GM06990 (cell line): ENCODE measurements around the gene SAP25.

ENCODE experiments used
- DNase-seq: peaks from one replicate; pipeline ENCODE4 v3.0.0-alpha.2; 2011; ENCODE audit not compliant: insufficient read length; ENCODE audit errors: extremely low read depth
- H3K27me3 ChIP-seq: replicated peaks from 2 replicates; pipeline ENCODE4 v1.6.0; 2011; ENCODE audit warnings: low read length; ENCODE audit not compliant: control insufficient read depth, insufficient read depth
- H3K36me3 ChIP-seq: 2 replicates; pipeline ENCODE4 v1.5.1; 2011; ENCODE audit warnings: low read length; ENCODE audit not compliant: control insufficient read depth, insufficient read depth
- H3K4me3 ChIP-seq: replicated peaks from 2 replicates; pipeline ENCODE4 v1.5.1; 2011; ENCODE audit warnings: low read depth, mild to moderate bottlenecking, control low read depth, low read length
- TF ChIP-seq, protein P1 (sequence below): IDR thresholded peaks from 2 replicates; pipeline ENCODE4 v1.5.1; 2011; ENCODE audit warnings: low read length, control low read depth, mild to moderate bottlenecking, inconsistent platforms; ENCODE audit not compliant: insufficient read depth, poor library complexity, severe bottlenecking

SAP25 gene

DNA sequence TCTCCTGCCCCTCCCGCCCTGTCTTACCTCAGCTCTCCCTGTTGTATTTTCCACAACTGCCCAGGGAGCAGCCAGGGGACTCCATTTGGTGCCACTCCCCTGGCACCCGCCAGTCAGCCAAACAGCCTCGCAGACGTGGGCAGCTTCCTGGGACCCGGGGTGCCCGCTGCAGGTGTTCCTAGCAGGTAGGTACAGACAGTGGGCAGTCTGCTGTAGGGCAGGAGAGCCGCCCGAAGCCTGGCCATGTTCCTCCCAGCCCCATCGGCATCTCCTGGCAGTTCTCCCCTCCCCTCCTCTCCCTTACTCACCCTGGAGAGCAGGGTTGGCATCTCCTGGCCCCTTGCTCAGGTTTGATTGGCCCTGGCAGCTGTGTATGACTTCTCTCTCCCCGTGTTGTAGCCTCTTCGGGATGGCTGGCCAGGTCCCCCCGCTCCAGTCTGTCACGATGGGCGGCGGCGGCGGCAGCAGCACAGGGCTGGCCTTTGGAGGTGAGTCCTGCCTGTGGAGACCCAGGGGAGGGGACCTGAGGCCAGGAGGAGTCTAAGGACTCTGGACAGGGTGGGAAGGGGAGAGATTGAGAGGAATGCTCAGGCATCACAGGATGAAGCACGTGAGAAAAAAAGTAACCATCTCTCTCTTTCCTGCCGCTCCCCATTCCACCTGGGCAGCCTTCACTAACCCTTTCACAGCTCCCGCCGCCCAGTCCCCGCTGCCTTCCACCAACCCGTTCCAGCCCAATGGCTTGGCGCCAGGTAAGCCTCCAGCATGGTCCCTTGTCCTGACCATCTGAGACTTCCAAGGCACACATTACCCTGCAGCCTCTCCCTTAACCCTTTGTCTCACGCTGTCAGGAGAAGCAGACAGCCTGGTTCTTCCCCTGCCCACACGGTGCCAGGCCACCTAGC is 11.3 kb downstream of the SAP25 start:
- TF ChIP-seq, protein P1, sequence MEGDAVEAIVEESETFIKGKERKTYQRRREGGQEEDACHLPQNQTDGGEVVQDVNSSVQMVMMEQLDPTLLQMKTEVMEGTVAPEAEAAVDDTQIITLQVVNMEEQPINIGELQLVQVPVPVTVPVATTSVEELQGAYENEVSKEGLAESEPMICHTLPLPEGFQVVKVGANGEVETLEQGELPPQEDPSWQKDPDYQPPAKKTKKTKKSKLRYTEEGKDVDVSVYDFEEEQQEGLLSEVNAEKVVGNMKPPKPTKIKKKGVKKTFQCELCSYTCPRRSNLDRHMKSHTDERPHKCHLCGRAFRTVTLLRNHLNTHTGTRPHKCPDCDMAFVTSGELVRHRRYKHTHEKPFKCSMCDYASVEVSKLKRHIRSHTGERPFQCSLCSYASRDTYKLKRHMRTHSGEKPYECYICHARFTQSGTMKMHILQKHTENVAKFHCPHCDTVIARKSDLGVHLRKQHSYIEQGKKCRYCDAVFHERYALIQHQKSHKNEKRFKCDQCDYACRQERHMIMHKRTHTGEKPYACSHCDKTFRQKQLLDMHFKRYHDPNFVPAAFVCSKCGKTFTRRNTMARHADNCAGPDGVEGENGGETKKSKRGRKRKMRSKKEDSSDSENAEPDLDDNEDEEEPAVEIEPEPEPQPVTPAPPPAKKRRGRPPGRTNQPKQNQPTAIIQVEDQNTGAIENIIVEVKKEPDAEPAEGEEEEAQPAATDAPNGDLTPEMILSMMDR: no peak
- Histone ChIP-seq H3K4me3 (no peak overlapping the region), H3K36me3 (peaks cover 26% of the 10 kb centered on the region), H3K27me3 (no peaks in the 10 kb centered on the region)
- no peak for DNase-seq

DNA sequence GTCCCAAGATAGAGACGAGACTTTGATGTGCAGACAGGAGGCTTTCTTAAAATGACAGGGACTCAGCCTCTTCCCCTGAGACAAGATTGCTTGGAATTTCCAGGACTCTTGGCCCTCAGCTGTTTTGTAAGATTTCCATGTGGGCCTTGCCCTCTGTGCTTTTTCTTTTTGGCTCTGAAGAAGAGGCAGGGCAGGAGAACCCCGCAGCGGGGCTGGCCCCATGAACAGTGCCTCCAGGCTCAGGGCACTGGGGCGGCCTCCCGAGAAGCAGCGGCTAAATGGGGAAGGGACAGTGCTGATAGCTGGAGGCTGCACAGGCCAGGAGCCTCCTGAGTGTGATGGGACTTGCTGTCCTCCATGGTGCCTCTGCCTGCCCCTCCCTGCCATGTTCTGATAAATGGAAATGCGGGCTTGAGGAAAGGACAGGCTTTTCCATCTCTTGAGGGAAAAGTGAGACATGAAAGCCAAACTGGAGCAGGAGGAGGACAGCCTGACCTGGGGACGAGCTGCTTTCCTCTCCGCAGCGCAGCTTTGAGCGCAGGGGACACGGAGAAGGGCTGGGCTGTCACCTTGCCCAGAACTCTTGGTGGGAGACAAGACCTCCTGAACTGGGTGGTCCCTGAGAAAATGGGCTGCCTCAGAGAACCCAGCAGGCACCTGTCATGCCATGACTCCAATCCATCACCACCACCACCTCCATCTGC is 12.1 kb downstream of the SAP25 start:
- Histone ChIP-seq H3K4me3 (no peak overlapping the region), H3K27me3 (no peaks in the 10 kb centered on the region), H3K36me3 (peaks cover 27% of the 10 kb centered on the region)
- TF ChIP-seq, protein P1: no peak
- DNase-seq: no peak

DNA sequence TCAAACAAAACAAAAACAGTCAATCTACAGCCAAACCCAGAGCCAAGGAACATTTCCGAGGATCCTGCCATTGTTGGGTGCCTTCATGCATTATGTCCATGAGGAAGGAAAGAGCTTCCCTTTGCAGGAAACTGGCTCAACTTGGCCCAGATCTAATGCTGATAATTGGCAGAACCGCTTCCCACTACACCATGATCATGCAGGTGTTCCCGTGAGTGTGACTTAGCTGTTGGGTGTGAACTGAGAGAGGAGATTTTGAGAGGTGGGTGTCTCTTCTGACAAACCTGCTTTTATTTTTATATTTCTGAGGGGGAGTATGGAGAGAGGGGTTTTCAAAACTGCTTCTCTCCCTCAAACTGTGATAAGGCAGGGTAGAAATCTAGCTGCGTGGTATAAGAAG is 14.6 kb downstream of the SAP25 start:
- no peak overlapping the region for H3K4me3 ChIP-seq
- TF ChIP-seq, protein P1: no peak
- no peak for DNase-seq
- H3K27me3 ChIP-seq: no peaks in the 10 kb centered on the region
- peaks cover 28% of the 10 kb centered on the region for H3K36me3 ChIP-seq

DNA sequence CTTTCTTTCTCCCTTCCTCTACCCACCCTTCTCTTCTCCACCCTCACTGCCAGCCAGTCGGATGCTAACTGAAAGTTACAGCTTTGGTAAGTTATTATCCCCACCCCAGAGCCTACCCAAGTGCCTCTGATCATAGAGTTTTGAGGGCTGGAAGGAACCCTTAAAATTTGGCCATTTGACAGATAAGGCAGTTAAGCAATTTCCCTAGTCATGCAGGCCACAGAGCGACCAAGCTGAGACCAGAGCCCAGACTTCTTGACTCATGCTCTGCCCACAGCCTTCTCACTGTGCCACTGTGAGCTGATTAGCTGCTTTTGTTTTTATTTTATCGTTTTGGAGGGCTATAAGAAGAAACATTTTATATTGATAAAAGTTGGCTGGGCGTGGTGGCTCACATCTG is 17.2 kb downstream of the SAP25 start:
- no peak for DNase-seq
- H3K36me3 ChIP-seq: peaks cover 23% of the 10 kb centered on the region

DNA sequence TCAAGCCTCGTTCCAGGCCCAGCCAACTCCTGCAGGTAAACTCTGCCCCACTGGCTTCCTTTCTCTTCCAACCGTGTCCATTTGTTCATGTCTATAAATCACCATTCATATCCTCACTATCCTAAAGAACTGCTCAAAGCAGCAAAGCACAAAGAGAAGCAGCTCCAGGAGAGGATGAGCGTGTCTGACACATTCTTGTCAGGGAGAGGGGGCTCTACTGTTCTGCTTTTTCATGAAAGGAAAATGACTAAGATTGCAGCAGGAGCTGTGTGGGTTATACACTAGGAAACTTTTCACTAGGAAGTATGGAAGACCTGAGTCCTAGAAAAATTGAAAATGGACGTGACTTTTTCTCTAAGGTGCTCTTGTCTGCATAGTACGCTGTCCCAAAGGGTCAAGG is 18.0 kb downstream of the SAP25 start:
- TF ChIP-seq, protein P1: no peak
- H3K36me3 ChIP-seq: peaks cover 23% of the 10 kb centered on the region
- H3K4me3 ChIP-seq: no peak overlapping the region
- DNase-seq: no peak
- no peaks in the 10 kb centered on the region for H3K27me3 ChIP-seq

More for the DNA sequence above, 17.2 kb downstream of the SAP25 start:
- no peaks in the 10 kb centered on the region for H3K27me3 ChIP-seq
- H3K4me3 ChIP-seq: no peak overlapping the region
- TF ChIP-seq, protein P1: no peak
